ENCODE results near the gene ARSJ.

ARSJ gene

DNA sequence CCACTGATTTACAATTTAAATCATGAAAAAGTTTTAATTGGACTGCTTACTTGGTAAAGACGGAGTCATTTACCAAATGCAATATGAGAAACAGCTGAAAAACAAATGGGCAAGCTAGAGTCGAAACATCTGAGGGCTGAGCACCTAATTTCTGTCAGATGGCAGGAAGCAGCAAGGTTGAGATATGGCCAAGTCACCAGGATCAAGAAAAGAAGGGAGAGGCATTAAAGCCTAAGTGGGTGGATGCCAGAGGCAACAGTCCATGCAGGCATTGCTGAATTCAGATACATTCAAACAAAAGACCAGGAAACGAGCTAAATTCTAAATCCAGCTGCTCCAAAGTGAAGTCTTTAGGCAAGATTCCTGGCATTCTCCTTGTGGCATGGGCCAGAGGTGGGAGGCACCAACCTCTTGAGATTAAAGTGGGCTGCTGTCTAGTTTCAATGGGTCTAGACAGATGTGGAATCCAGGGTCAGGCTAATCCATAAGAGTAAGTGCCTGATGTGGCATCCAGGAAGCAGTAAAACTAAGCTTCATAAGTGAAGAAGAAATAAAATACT, 8.0 kb upstream of the ARSJ start:
- DNase-seq (ENCODE audit: low read depth in 3 of 3) = no peak

DNA sequence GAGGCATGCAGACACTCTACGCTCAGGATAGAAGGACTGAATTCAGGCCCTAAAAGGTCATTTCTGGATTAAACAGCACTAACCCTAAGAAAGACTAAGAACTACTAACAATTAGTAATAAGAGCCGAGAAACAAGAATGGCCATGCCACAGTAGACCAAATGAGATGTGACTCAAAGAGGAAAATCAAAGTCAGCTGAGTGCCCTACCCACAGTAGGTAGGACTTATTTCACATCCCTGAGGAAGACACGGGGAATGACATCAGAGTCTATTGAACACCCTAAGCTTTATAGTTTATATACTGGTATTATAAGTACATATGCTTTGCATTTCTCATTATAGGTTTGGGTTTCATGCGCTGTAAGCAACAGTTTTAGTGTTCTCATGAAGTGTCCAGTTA, 2.7 kb upstream of the ARSJ start:
- DNase-seq (ENCODE audit: low read depth in 3 of 3) = no peak

- no peak for DNase-seq (ENCODE audit: low read depth in 3 of 3)
Measured at GRCh38 chr4:113981591-113981990, 2.1 kb upstream of the ARSJ start.

- no peak for DNase-seq (ENCODE audit: low read depth in 3 of 3)
Measured at GRCh38 chr4:113979905-113980615, 613 bp upstream of the ARSJ start.

DNA sequence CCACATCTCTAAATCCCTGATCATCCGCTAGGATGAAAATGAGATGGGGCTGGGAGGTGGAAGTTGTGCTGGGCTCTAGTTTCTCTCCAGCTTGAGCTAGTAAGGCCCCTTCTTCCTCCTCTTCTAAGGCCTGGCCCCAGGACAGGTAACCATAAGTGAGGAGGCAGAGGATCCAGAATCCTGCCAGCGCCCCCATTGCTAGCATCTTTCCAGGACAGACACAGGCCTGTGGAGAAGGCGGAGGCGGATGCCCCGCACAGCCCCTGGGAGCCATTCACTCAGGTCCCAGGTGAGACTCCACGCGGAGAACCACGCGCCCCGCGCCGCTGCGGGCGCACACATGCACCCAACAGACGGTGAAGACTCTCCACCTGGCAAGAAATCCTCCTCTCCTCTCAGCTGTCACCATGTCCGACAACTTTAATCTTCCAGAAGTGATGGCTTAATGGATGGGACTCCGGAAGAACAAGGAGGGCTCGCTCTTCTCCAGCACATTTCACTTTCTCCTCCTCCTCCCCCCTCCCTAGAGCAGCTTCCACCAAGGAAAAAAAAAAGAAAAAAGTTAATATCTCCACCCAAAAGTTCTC, 793 bp downstream of the ARSJ start:
- DNase-seq (ENCODE audit: low read depth in 3 of 3) = no peak

GRCh38 chr4:113978105-113978504, 1.3 kb downstream of the ARSJ start:
- no peak for DNase-seq (ENCODE audit: low read depth in 3 of 3)

- no peak for DNase-seq (ENCODE audit: low read depth in 3 of 3)
Measured at GRCh38 chr4:113977526-113977855, 2.0 kb downstream of the ARSJ start.

DNA sequence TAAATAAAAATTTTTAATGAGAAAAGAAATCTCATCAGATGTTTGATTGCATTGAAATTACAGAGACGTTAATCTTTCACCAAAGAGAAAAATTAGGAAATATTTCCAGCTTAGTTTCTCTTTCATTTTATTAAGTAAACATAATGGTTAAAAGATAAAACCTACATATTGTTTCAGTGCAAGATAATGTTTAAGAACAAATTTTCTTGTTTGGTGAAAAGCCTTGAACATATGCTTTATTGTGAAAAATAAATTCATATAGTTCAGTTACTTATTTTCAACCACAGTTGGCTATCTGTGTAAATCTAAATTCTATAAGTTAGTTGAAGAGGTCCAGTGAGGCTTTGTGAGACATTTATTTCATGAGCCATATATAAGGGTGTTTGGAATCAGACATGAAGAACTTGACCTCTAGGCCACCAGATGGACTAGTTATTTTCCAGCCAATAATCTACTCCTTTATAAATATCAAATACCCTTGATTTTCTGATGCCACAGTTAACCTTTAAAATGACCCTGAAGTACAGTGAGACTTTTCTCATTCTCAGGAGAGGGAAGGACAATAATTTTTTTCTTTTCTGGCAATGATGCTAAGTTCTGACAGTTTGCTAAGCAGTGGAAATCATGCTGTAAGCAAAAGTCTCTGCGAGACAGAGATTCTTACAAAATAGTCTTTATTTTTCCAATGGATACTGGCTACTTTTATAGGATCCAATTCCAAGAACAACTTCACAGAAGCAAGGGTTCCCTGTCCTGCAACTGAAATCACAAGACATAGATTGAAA, 2.5 kb downstream of the ARSJ start:
- no peak for DNase-seq (ENCODE audit: low read depth in 3 of 3)

DNA sequence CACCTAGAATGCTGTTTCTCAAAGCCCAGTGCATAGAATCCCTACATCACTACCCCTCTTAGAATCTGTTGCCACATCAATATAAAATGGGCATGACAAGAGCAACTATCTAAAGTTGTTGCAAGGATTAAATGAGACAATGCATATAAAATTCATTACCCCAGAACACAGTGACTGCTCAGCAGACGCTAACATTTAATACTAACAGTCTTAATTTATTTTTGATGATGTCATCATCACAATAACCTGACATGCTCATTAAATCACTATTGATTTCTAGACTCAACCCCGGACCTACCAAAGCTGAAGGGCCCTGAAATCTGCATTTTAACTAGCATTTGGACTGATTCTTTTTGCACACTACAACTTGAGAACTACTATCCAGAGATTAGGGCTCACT, 3.9 kb downstream of the ARSJ start:
- DNase-seq (ENCODE audit: low read depth in 3 of 3) = no peak

DNA sequence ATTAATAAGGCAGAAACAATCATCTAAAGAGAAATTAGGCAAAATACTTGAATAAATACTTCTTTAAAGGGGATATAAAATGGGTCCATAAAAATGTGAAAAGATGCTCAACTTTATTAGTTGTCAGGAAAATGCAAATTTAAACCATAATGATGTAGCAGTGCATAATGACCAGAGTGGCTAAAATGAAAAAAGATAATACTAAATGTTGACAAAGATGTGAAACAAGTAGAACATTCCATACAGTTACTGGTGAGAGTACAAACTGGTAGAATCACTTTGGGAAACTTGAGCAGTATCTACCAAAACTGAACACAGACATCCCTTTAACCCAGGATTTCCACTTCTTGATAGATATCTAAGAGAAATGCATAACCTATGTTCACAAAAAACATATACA, 5.0 kb downstream of the ARSJ start:
- no peak for DNase-seq (ENCODE audit: low read depth in 3 of 3)

DNA sequence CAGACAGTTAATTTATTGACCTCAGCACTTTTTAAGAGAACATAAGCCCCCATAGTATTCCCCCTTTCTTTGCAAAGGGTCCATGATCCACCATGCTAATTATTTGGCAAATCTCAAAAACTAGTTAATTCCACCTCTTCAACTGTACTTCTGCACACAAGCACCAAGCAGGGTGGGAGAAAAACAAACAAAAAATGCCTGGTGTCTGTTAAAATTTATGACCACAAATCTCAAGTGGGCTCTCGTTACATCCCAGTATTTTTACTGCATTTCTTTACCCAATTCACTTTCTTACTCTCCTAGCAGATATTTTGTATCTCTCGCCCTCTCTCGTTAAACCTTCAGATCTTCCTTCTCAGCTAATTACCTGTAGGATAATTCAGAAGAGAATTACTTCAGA, 6.1 kb downstream of the ARSJ start:
- DNase-seq (ENCODE audit: low read depth in 3 of 3) = no peak

DNA sequence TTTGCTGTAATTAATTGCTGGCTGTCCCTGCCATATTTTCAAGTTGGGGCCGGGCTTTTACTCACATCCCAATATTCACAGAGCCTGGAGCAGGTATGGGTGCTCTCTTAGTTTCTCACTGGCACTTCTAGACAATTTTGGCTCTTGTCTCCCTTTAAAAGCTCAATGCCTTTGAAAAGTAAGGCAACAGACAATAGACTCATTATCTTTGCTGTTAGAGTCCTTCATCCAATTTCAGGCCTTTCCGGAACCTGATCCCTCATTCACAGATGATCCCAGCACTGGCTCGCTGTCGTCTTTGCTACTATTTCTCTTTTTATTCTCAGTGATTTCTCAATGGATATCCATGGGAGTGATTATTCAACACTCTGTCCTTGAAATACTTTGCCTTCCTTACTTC, 6.7 kb downstream of the ARSJ start:
- no peak for DNase-seq (ENCODE audit: low read depth in 3 of 3)

- no peak for DNase-seq (ENCODE audit: low read depth in 3 of 3)
Measured at GRCh38 chr4:113971706-113972360, 7.6 kb downstream of the ARSJ start.

GRCh38 chr4:113969709-113970334, 9.6 kb downstream of the ARSJ start:
- DNase-seq (ENCODE audit: low read depth in 3 of 3) = no peak

- no peak for DNase-seq (ENCODE audit: low read depth in 3 of 3)
Measured at GRCh38 chr4:113968473-113968872, 11.0 kb downstream of the ARSJ start.

GRCh38 chr4:113967687-113968086, 11.8 kb downstream of the ARSJ start:
- no peak for DNase-seq (ENCODE audit: low read depth in 3 of 3)

DNA sequence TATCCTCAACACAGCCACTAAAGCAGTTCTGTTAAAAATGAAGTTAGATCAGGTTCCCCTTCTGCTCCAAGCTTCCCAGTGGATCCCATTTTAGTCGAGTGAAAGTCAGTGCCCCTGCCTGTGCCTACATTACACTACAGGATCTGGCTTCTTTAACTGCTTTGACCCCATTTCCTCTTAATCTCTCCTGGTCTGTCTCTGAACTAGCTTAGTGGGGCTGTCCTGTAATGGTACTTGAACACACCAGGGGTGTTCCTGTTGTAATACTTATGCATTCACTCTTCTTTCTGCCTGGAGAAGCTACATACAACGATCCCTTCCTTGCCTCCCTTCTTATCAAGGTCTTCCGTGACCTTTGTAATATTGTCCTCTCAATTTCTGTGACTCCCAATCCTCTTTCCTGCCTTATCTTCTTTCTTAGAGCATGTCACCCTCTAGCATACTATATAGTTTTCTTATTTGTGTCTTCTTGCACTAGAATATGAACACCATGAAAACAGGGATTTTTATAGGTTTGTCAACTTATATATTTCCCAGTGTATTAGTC, 16.7 kb downstream of the ARSJ start:
- DNase-seq (ENCODE audit: low read depth in 3 of 3) = no peak

DNA sequence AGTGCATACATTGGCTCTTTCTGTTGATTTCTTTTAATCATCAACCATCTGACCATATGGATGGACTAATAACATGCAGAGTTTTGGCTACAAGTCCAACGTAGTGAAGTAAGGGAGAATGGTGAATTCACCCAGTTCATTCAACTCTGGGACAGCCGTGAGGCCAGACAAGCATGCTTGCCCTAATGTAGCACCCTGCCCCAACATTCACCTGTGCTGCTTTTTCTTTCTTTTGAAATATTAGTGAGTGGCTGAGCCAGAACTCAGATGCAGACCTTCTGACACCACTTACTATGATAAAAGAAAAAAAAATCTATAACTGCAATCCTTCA, 17.5 kb downstream of the ARSJ start:
- no peak for DNase-seq (ENCODE audit: low read depth in 3 of 3)

DNA sequence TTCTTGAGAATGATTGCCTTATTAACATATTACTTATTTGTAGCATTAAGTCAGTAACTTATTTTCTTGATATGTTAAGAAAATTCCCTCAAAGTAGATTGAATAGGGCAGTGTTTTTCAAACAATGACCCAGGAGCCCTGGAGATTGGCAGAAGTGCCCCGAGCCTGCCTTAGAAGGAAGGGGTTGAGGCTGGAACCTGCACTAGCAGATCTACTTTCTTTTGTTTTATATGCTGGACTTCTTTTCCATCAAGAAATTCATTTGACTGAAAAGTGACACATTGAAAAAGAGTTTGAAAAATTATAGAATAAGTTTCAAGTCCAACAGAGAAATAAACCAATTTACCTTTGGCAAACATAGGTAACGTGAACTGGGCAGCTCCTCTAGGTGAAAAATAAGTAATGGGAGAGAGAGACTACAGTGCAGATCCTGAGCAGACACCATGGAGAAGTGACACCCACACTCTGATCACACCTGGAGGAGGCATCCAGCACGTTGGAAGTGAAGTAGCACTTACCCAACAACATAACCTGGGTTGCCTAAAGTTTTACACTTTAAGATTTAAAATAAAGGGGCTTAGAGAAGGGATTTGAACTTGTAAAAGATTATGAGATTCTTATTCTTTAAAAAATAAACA, 18.6 kb downstream of the ARSJ start:
- no peak for DNase-seq (ENCODE audit: low read depth in 3 of 3)

DNA sequence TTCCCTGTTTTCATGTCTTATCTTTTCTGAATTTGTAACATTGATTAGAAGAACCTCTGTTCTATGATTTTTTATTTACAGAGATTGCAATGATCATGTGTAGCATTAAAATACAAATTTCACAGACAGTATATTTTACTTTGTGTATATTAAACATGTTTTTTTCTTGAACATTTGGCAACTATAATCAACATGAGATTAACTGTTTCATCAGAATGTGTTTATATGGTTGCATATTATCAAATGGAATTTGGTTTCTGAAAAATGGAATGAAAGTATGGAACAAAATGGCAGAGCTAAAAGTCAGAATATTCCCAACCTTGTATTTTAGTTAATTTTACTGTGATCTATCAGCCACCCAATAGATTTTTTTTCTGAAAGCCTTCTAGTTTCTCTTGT, 19.9 kb downstream of the ARSJ start:
- DNase-seq (ENCODE audit: low read depth in 3 of 3) = no peak
